Smooth muscle cell (in vitro differentiated cells): ENCODE data around the gene ACYP1. TPM values are rescaled to one million over a fixed set of nuclear protein-coding genes. Genes with fewer than 3 reads are reported as not detected.

ENCODE experiments used
- DNase-seq: peaks from one replicate; lab custom pipeline; 2025; ENCODE audit not compliant: unreplicated experiment; lab: John Stamatoyannopoulos, UW
- H2AFZ ChIP-seq: fragments of 200-600 bp; sonication (generic); 2 replicates; pipeline ENCODE4 v1.6.0; 2016; ENCODE audit warnings: antibody characterized with exemption, low read depth, mild to moderate bottlenecking
- H3F3A ChIP-seq: fragments of 200-600 bp; sonication (generic); 2 replicates; pipeline ENCODE4 v1.6.0; 2017; ENCODE audit warnings: antibody characterized with exemption, low read depth
- H3K27ac ChIP-seq: fragments of 200-600 bp; sonication (generic); 2 replicates; pipeline ENCODE4 v1.5.1; 2016; ENCODE audit warnings: low read depth, mild to moderate bottlenecking
- H3K27me3 ChIP-seq: fragments of 200-600 bp; sonication (generic); 2 replicates; pipeline ENCODE4 v1.6.1; 2016; ENCODE audit warnings: low read depth, mild to moderate bottlenecking
- H3K36me3 ChIP-seq: fragments of 200-600 bp; sonication (generic); 2 replicates; pipeline ENCODE4 v1.5.1; 2016; ENCODE audit warnings: low read depth
- H3K4me1 ChIP-seq: fragments of 200-600 bp; sonication (generic); 2 replicates; pipeline ENCODE4 v1.5.1; 2016; ENCODE audit warnings: low read depth
- H3K4me2 ChIP-seq: fragments of 200-600 bp; sonication (generic); 2 replicates; pipeline ENCODE4 v1.6.0; 2016; ENCODE audit warnings: mild to moderate bottlenecking
- H3K4me3 ChIP-seq: fragments of 200-600 bp; sonication (generic); 2 replicates; pipeline ENCODE4 v1.5.1; 2016; ENCODE audit warnings: mild to moderate bottlenecking
- H3K79me2 ChIP-seq: fragments of 200-600 bp; sonication (generic); 2 replicates; pipeline ENCODE4 v1.6.0; 2016; ENCODE audit warnings: low read depth, mild to moderate bottlenecking
- H3K9ac ChIP-seq: fragments of 200-600 bp; sonication (generic); 2 replicates; pipeline ENCODE4 v1.6.0; 2016; ENCODE audit warnings: low read depth
- H3K9me3 ChIP-seq: fragments of 200-600 bp; sonication (generic); replicated peaks from 2 replicates; pipeline ENCODE4 v1.5.1; 2016; ENCODE audit warnings: low read depth
- H4K20me1 ChIP-seq: fragments of 200-600 bp; sonication (generic); 2 replicates; pipeline ENCODE4 v1.6.0; 2016; ENCODE audit warnings: low read depth
- WGBS: methylation state at CpG from one replicate; pipeline ENCODE4 v1.1.7; 2016; ENCODE audit warnings: low lambda C conversion rate; 5-methylcytosine and 5-hydroxymethylcytosine counted together
- polyA plus RNA-seq: library from polyadenylated mRNA; unstranded; fragments of >200 nt; fragmentation: Nextera tagmentation; extraction: Ambion mirVana; gene quantifications from 2 replicates; pipeline ENCODE4 v1.2.1, GENCODE V29; 2016
- total RNA-seq: library from RNA; depleted of rRNA; stranded (reverse); fragments of >200 nt; gene quantifications from 2 replicates; pipeline ENCODE4 v1.2.3, GENCODE V29; 2014
- TF ChIP-seq, protein P1 (sequence below): fragments of 200-600 bp; sonication (generic); IDR thresholded peaks from 2 replicates; pipeline ENCODE4 v1.5.1; 2017; ENCODE audit warnings: borderline replicate concordance, mild to moderate bottlenecking, antibody characterized with exemption; ENCODE audit not compliant: insufficient read depth, poor library complexity, severe bottlenecking

Gene ACYP1
- total and polyA plus RNA-seq, 2 experiments from 2014 or later, result 12.2 to 14.9 TPM

DNA sequence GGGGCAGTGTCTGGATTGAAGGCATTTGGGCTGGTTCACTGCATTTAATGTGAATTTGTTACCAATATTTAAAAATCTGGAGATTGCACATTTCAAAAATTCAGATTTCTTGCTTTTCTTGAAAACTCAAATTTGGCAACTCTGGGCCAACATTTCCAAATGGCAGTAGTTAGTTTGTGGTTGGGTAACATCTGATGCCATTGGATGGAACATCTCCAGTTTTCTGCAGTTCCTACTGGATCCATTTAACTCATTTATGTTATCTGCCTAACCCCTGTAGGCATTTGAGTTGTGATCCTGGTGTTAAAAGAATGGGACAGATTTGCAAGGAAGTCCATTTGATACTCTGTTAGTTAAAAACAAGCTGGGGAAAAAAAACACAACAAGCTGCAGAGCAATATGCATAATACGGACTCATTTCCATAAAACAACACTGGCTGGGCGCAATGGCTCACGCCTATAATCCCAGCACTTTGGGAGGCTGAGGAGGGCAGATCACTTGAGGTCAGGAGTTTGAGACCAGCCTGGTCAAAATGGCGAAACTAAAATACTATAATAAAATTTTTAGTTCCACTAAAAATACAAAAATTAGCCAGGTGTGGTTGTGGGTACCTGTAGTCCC lies 53.2 kb downstream of the ACYP1 start:
- no peak for DNase-seq
- 95% methylated on average over 4 of the region's 4 CpGs for WGBS
- Histone ChIP-seq H3F3A (peaks cover 27% of the 10 kb centered on the region), H3K27ac (peak overlapping the region; percentile 60), H3K4me3 (no peak overlapping the region), H4K20me1 (no peaks in the 10 kb centered on the region), H3K36me3 (peaks cover 2% of the 10 kb centered on the region), H2AFZ (no peak overlapping the region), H3K9ac (no peak overlapping the region), H3K4me1 (no peaks in the 10 kb centered on the region), H3K79me2 (no peaks in the 10 kb centered on the region), H3K4me2 (no peak overlapping the region), H3K27me3 (no peaks in the 10 kb centered on the region), H3K9me3 (no peaks in the 10 kb centered on the region)
- TF ChIP-seq, protein P1, sequence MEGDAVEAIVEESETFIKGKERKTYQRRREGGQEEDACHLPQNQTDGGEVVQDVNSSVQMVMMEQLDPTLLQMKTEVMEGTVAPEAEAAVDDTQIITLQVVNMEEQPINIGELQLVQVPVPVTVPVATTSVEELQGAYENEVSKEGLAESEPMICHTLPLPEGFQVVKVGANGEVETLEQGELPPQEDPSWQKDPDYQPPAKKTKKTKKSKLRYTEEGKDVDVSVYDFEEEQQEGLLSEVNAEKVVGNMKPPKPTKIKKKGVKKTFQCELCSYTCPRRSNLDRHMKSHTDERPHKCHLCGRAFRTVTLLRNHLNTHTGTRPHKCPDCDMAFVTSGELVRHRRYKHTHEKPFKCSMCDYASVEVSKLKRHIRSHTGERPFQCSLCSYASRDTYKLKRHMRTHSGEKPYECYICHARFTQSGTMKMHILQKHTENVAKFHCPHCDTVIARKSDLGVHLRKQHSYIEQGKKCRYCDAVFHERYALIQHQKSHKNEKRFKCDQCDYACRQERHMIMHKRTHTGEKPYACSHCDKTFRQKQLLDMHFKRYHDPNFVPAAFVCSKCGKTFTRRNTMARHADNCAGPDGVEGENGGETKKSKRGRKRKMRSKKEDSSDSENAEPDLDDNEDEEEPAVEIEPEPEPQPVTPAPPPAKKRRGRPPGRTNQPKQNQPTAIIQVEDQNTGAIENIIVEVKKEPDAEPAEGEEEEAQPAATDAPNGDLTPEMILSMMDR, result no peak

DNA sequence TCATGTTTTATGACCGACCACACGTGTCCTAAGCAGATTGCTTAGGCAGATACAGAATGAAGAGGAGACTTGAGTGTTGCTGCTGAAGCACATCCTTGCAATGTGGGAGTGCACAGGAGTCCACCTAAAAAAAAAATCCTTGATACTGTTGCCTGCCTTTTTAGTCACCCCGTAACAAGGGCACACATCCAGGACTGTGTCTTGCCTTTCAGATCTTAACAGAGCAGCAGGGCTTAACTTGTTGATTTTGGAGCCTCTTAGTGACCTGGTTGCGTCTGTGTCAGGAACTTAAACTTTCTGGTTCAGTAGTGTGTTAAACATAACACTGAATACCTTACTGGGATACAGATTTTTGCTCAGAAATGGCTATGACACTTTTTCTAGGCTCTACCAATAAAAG lies 54.6 kb downstream of the ACYP1 start:
- Histone ChIP-seq H3K4me1 (peaks cover under 1% of the 10 kb centered on the region), H3K4me2 (no peak overlapping the region), H3K9ac (no peak overlapping the region), H2AFZ (no peak overlapping the region), H3K36me3 (no peaks in the 10 kb centered on the region), H3K9me3 (no peaks in the 10 kb centered on the region), H4K20me1 (no peaks in the 10 kb centered on the region), H3F3A (peaks cover 27% of the 10 kb centered on the region), H3K79me2 (peaks cover 3% of the 10 kb centered on the region), H3K27ac (no peak overlapping the region), H3K27me3 (no peaks in the 10 kb centered on the region), H3K4me3 (no peak overlapping the region)
- WGBS, result 93% methylated on average over 4 of the region's 4 CpGs
- no peak for DNase-seq
- TF ChIP-seq, protein P1, result no peak

DNA sequence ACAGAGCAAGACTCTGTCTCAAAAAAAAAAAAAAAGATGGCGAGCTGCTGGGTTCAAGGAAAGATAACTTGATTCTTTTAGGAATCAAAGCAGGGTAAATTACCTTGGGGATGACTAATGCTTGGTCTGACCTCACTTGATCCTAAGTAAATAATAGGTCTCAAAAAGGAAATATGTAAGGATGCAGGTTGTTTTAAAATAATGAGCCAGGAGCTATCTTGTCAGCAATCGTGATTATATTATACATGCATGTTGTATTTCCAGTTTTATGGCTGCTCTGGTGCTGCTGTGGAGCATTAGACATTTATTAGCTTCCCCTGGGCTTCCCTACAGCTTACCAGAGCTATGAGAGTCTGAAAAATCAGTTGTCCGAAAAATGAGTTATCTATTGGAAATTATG lies 58.5 kb downstream of the ACYP1 start:
- Histone ChIP-seq H3F3A (peaks cover 7% of the 10 kb centered on the region), H3K4me3 (no peak overlapping the region), H3K79me2 (peaks cover 15% of the 10 kb centered on the region), H3K27me3 (no peaks in the 10 kb centered on the region), H3K4me1 (peaks cover 15% of the 10 kb centered on the region), H3K27ac (no peak overlapping the region), H3K9me3 (no peaks in the 10 kb centered on the region), H3K9ac (no peak overlapping the region), H2AFZ (no peak overlapping the region), H3K36me3 (no peaks in the 10 kb centered on the region), H3K4me2 (no peak overlapping the region), H4K20me1 (no peaks in the 10 kb centered on the region)
- TF ChIP-seq, protein P1, result no peak
- 92% methylated on average over 3 of the region's 3 CpGs for WGBS
- no peak for DNase-seq
